ENCODE results near the gene WDR64. TPM values are rescaled to one million over a fixed set of nuclear protein-coding genes. Genes with fewer than 3 reads are reported as not detected.

WDR64 gene
- total and polyA plus RNA-seq, 4 donors = 0.02 to 0.70 (median 0.17) TPM

GRCh38 chr1:241776911-241777310 lies 124.8 kb downstream of the WDR64 start:
- no peaks in the 10 kb centered on the region for H3K27me3 ChIP-seq (ENCODE audit: control insufficient read depth in 4 of 4, insufficient read depth in 4 of 4, low read length in 3 of 4)
- H3K27ac ChIP-seq (ENCODE audit: low read depth in 1 of 2, low read length in 2 of 2) = no peak overlapping the region
- no peak overlapping the region for H3K4me3 ChIP-seq (ENCODE audit: low read depth in 1 of 3, low read length in 3 of 3)
- DNase-seq (ENCODE audit: low spot score) = no peak
- H3K9ac ChIP-seq (ENCODE audit: low read depth in 1 of 2, low read length in 2 of 2) = no peak overlapping the region
- no peak for TF ChIP-seq CTCF (IDR thresholded peaks at IDR 0.05; ENCODE audit: low read depth, low read length, missing input control)
- TF ChIP-seq SP1 (IDR thresholded peaks at IDR 0.05) = no peak
- TF ChIP-seq RXRA (IDR thresholded peaks at IDR 0.05) = no peak
- TF ChIP-seq ATF3 (IDR thresholded peaks at IDR 0.05) = no peak
- TF ChIP-seq JUND (IDR thresholded peaks at IDR 0.05) = no peak
- TF ChIP-seq HNF4G (IDR thresholded peaks at IDR 0.05) = no peak
- TF ChIP-seq GABPA (IDR thresholded peaks at IDR 0.05 in 1 of 2, conservative IDR thresholded peaks at IDR 0.05 in 1 of 2) = no peak
- no peak for TF ChIP-seq FOXA2 (IDR thresholded peaks at IDR 0.05)
- TF ChIP-seq TAF1 (conservative IDR thresholded peaks at IDR 0.05) = no peak
- no peak for TF ChIP-seq HNF4A (conservative IDR thresholded peaks at IDR 0.05)
- TF ChIP-seq FOXA1 (IDR thresholded peaks at IDR 0.05) = no peak
- no peak for TF ChIP-seq RAD21 (IDR thresholded peaks at IDR 0.05)
- TF ChIP-seq YY1 (IDR thresholded peaks at IDR 0.05) = no peak
- TF ChIP-seq ZBTB33 (IDR thresholded peaks at IDR 0.05) = no peak
- no peak for TF ChIP-seq REST (IDR thresholded peaks at IDR 0.05)
- TF ChIP-seq NR2F2 (IDR thresholded peaks at IDR 0.05) = no peak
- TF ChIP-seq EGR1 (IDR thresholded peaks at IDR 0.05; ENCODE audit: low read depth in 2 of 2) = no peak
- no peak for TF ChIP-seq MAX (IDR thresholded peaks at IDR 0.05)
- no peaks in the 10 kb centered on the region for H3K36me3 ChIP-seq (ENCODE audit: control insufficient read depth in 4 of 4, insufficient read depth in 3 of 4, low read depth in 1 of 4, low read length in 3 of 4)
- no peaks in the 10 kb centered on the region for H3K9me3 ChIP-seq (ENCODE audit: control insufficient read depth in 4 of 4, low read length in 3 of 4)
- H3K4me1 ChIP-seq (ENCODE audit: control insufficient read depth in 4 of 4, insufficient read depth in 4 of 4, low read length in 3 of 4) = no peaks in the 10 kb centered on the region

Data from liver (tissue), 9 donors.